Left cardiac atrium (tissue), 4 donors: ENCODE results near the gene CELA1. TPM values are rescaled to one million over a fixed set of nuclear protein-coding genes. Genes with fewer than 3 reads are reported as not detected.
"Not testable (repeated sequence)": the region's sequence is repeated elsewhere in the genome, so short reads cannot be mapped to it uniquely, and the experiment has no call there.

Experiments
- ATAC-seq, 2 donors: fragments of 200-7000 bp; cut with Tn5 transposase; one replicate each; pipeline ENCODE4 v1.9.1; 2020; ENCODE audit warnings: mild to moderate bottlenecking in 2 of 2, moderate library complexity in 2 of 2
- DNase-seq: peaks from one replicate; pipeline ENCODE4 v3.0.0-alpha.2; 2020
- intact Hi-C, 2 donors: fragments of 100-400 bp; cut with DNase I; formaldehyde crosslinking; loops; one replicate each; pipeline versions ENCODE4 v1.14.1 to v1.15.1; 2022 to 2023
- total RNA-seq, 2 donors: library from RNA; stranded (reverse); fragmentation: NEBNext Ultra II Directional; extraction: Animal tissue kit (Norgen Biotek cat#: 25700); gene quantifications; one replicate each; pipeline ENCODE4 v1.2.1, GENCODE V29; 2021
- donor health status: DM: no; HTN: yes; CAD: no.
- donor health status: DM: no; HTN: yes; CAD: no; lungs with severe emphysema.
- donor health status: DM: yes; HTN: yes; CAD: no.
- donor health status: Dilated cardiomyopathy.

CELA1 gene
- total RNA-seq, 2 donors from 2014 or later, result not detected

- peak in 1 of 2 donors; percentile 25 for ATAC-seq
- intact Hi-C loops, result no loop called here
Measured at GRCh38 chr12:51323317-51323960, 23.0 kb downstream of the CELA1 start.

GRCh38 chr12:51322452-51322851 lies 24.0 kb downstream of the CELA1 start:
- ATAC-seq (no peak), DNase-seq (no peak)
- intact Hi-C loops, result no loop called here

More at GRCh38 chr12:51323317-51323960, 23.0 kb downstream of the CELA1 start:
- DNase-seq, result no peak

- no peak for ATAC-seq
Measured at GRCh38 chr12:51321882-51322281, 24.6 kb downstream of the CELA1 start.

GRCh38 chr12:51320695-51321320 lies 25.7 kb downstream of the CELA1 start:
- ATAC-seq (no peak), DNase-seq (no peak)
- intact Hi-C loops, result no loop called here

More at GRCh38 chr12:51321882-51322281, 24.6 kb downstream of the CELA1 start:
- intact Hi-C loops, result no loop called here
- no peak for DNase-seq

GRCh38 chr12:51320311-51320694 lies 26.2 kb downstream of the CELA1 start:
- ATAC-seq (no peak), DNase-seq (no peak)
- intact Hi-C loops, result no loop called here

GRCh38 chr12:51318846-51319599 lies 27.5 kb downstream of the CELA1 start:
- intact Hi-C loops, result no loop called here
- ATAC-seq (peak; percentile 40 to 57), DNase-seq (no peak)

GRCh38 chr12:51318057-51318806 lies 28.2 kb downstream of the CELA1 start:
- intact Hi-C loops, DNase-seq, ATAC-seq: not testable (repeated sequence)

GRCh38 chr12:51311389-51311788 lies 35.1 kb downstream of the CELA1 start:
- no peak for ATAC-seq
- intact Hi-C loops, result no loop called here
- DNase-seq, result no peak

GRCh38 chr12:51307655-51308593 lies 38.6 kb downstream of the CELA1 start:
- ATAC-seq, result peak in 1 of 2 donors; percentile 93
- DNase-seq, result no peak
- intact Hi-C loops, result no loop called here

GRCh38 chr12:51306507-51306906 lies 40.0 kb downstream of the CELA1 start:
- DNase-seq (no peak), ATAC-seq (no peak)
- intact Hi-C loops, result no loop called here

GRCh38 chr12:51300768-51301167 lies 45.7 kb downstream of the CELA1 start:
- intact Hi-C loops, DNase-seq: not testable (repeated sequence)

GRCh38 chr12:51295651-51296050 lies 50.8 kb downstream of the CELA1 start:
- DNase-seq, result no peak
- no peak for ATAC-seq
- intact Hi-C loops, result no loop called here

More at GRCh38 chr12:51300768-51301167, 45.7 kb downstream of the CELA1 start:
- ATAC-seq, result not testable (repeated sequence)

- DNase-seq, ATAC-seq, intact Hi-C loops: not testable (repeated sequence)
Measured at GRCh38 chr12:51294097-51294496, 52.4 kb downstream of the CELA1 start.

GRCh38 chr12:51293696-51294095 lies 52.8 kb downstream of the CELA1 start:
- no peak for DNase-seq
- intact Hi-C loops, result no loop called here

GRCh38 chr12:51291603-51292513 lies 54.6 kb downstream of the CELA1 start:
- DNase-seq (peak; percentile 38), ATAC-seq (peak in 1 of 2 donors; percentile 68)
- intact Hi-C loops, result not testable (repeated sequence)

More at GRCh38 chr12:51293696-51294095, 52.8 kb downstream of the CELA1 start:
- no peak for ATAC-seq

GRCh38 chr12:51285843-51286242 lies 60.6 kb downstream of the CELA1 start:
- intact Hi-C loops, result no loop called here
- DNase-seq, result no peak
- ATAC-seq, result no peak

GRCh38 chr12:51281202-51281924 lies 65.1 kb downstream of the CELA1 start:
- no peak for DNase-seq
- ATAC-seq, result no peak
- intact Hi-C loops, result no loop called here
